HepG2 (cell line): Measurements from ENCODE around the gene CAPN12. TPM values are rescaled to one million over a fixed set of nuclear protein-coding genes. Genes with fewer than 3 reads are reported as not detected.
A peak's percentile ranks its signal among the peaks of the same experiment; 100 is the strongest.

Experiments used
- ATF2 ChIP-seq: sonication (generic); formaldehyde crosslinking; IDR thresholded peaks from 2 replicates; pipeline ENCODE4 v1.4.0; 2020; ENCODE audit warnings: missing genetic modification reagents
- FOXJ3 ChIP-seq: sonication (generic); formaldehyde crosslinking; IDR thresholded peaks from 2 replicates; pipeline ENCODE4 v1.4.0; 2020; ENCODE audit warnings: missing genetic modification reagents, mild to moderate bottlenecking, borderline replicate concordance
- FOXK1 ChIP-seq: sonication (generic); formaldehyde crosslinking; IDR thresholded peaks from 2 replicates; pipeline ENCODE4 v1.4.0; 2020; ENCODE audit warnings: low read depth, missing genetic modification reagents, borderline replicate concordance
- GLMP ChIP-seq: sonication (generic); formaldehyde crosslinking; IDR thresholded peaks from 2 replicates; pipeline ENCODE4 v1.9.0; 2021; ENCODE audit warnings: missing genetic modification reagents, mild to moderate bottlenecking, borderline replicate concordance
- GPBP1L1 ChIP-seq: sonication (generic); formaldehyde crosslinking; IDR thresholded peaks from 2 replicates; pipeline ENCODE4 v1.5.0; 2020; ENCODE audit warnings: mild to moderate bottlenecking, missing genetic modification reagents
- HNRNPUL1 ChIP-seq: fragments of 200-400 bp; formaldehyde crosslinking; IDR thresholded peaks from 2 replicates; pipeline ENCODE4 v1.6.1; 2017; ENCODE audit warnings: low read depth, mild to moderate bottlenecking, low read length, moderate library complexity
- KLF11 ChIP-seq: IDR thresholded peaks from 2 replicates; pipeline ENCODE4 v1.6.1; 2016; ENCODE audit warnings: missing compliant biosample characterization
- MIXL1 ChIP-seq: IDR thresholded peaks from 2 replicates; pipeline ENCODE4 v1.6.1; 2016
- PHF21A ChIP-seq: sonication (generic); formaldehyde crosslinking; IDR thresholded peaks from 2 replicates; pipeline ENCODE4 v1.5.0; 2020; ENCODE audit warnings: mild to moderate bottlenecking, missing genetic modification reagents
- RELA ChIP-seq: sonication (generic); formaldehyde crosslinking; IDR thresholded peaks from 2 replicates; pipeline ENCODE4 v1.4.0; 2020; ENCODE audit warnings: missing genetic modification reagents
- TBX2 ChIP-seq: sonication (generic); formaldehyde crosslinking; IDR thresholded peaks from 2 replicates; pipeline ENCODE4 v1.5.0; 2020; ENCODE audit warnings: missing genetic modification reagents, mild to moderate bottlenecking, borderline replicate concordance
- ZBTB25 ChIP-seq: IDR thresholded peaks from 2 replicates; pipeline ENCODE4 v1.6.1; 2018; ENCODE audit warnings: missing genetic modification reagents
- ZBTB7A ChIP-seq: sonication (generic); formaldehyde crosslinking; IDR thresholded peaks from 2 replicates; pipeline ENCODE4 v1.8.0; 2022; ENCODE audit warnings: mild to moderate bottlenecking, missing genetic modification reagents
- ZFY ChIP-seq: sonication (generic); formaldehyde crosslinking; IDR thresholded peaks from 2 replicates; pipeline ENCODE4 v1.4.0; 2020; ENCODE audit warnings: missing genetic modification reagents
- ZHX1 ChIP-seq: sonication (generic); formaldehyde crosslinking; IDR thresholded peaks from 2 replicates; pipeline ENCODE4 v1.8.1; 2022; ENCODE audit warnings: low read depth, mild to moderate bottlenecking, missing genetic modification reagents
- ZKSCAN8 ChIP-seq: IDR thresholded peaks from 2 replicates; pipeline ENCODE4 v1.6.1; 2016; ENCODE audit warnings: borderline replicate concordance, missing genetic modification reagents, missing compliant biosample characterization
- ZNF629 ChIP-seq: sonication (generic); formaldehyde crosslinking; conservative IDR thresholded peaks from 2 replicates; pipeline ENCODE4 v1.5.0; 2020; ENCODE audit warnings: missing genetic modification reagents
- ZNF704 ChIP-seq: sonication (generic); formaldehyde crosslinking; IDR thresholded peaks from 2 replicates; pipeline ENCODE4 v1.8.1; 2023; ENCODE audit warnings: mild to moderate bottlenecking, inconsistent platforms, moderate library complexity, missing genetic modification reagents, borderline replicate concordance
- ZNF777 ChIP-seq: sonication (generic); formaldehyde crosslinking; IDR thresholded peaks from 2 replicates; pipeline ENCODE4 v1.4.0; 2020; ENCODE audit warnings: missing genetic modification reagents
- ZZZ3 ChIP-seq: sonication (generic); formaldehyde crosslinking; IDR thresholded peaks from 2 replicates; pipeline ENCODE4 v1.4.0; 2020; ENCODE audit warnings: missing genetic modification reagents, mild to moderate bottlenecking, borderline replicate concordance
- polyA plus RNA-seq, 8 experiments: library from polyadenylated mRNA; depleted of rRNA in 3 of 8; stranded (reverse) in 7 of 8; unstranded in 1 of 8; fragments of >200 nt; fragmentation: Illumina TruSeq in 4 of 8; extraction: Trizol in 4 of 8; gene quantifications; 2 replicates each; pipeline versions ENCODE4 v1.2.1 to v1.2.3, GENCODE V29; 2011 to 2016; ENCODE audit warnings: low read depth in 4 of 8, missing spikeins in 1 of 8, mixed read lengths in 1 of 8; ENCODE audit not compliant: insufficient read depth in 1 of 8
- total RNA-seq, 5 experiments: library from RNA; depleted of rRNA; stranded (reverse); fragments of >200 nt; fragmentation: Illumina TruSeq; extraction: Trizol; gene quantifications; 2 replicates each; pipeline ENCODE4 v1.2.3, GENCODE V29; 2016; ENCODE audit warnings: low read depth in 1 of 5

CAPN12 gene
- total and polyA plus RNA-seq, 2 of the 13 experiments (the other 11 are each of a cell fraction or from before 2014, with no cell fraction given), result 1.6 to 13.6 TPM

GRCh38 chr19:38721979-38722773 is 22.1 kb downstream of the CAPN12 start (continued):
- TF ChIP-seq KLF11 (CRISPR knock-in tag), result no peak
- no peak for TF ChIP-seq ZHX1 (CRISPR knock-in tag)
- no peak for TF ChIP-seq GLMP
- peak; percentile 14; the same call in 1 of the 2 replicates for TF ChIP-seq FOXK1 (CRISPR knock-in tag)
- peak; percentile 83; the same call in 1 of the 2 replicates for TF ChIP-seq MIXL1 (CRISPR knock-in tag)
- TF ChIP-seq ZFY (CRISPR knock-in tag), result peak; percentile 82
- TF ChIP-seq ZBTB7A (CRISPR knock-in tag), result peak; percentile 67
- no peak for TF ChIP-seq RELA (CRISPR knock-in tag)
- TF ChIP-seq ZZZ3 (CRISPR knock-in tag), result no peak
- TF ChIP-seq ZNF629 (CRISPR knock-in tag), result 0 out of 2 replicates have a peak, but pooled peaks have one; percentile 16
- no peak for TF ChIP-seq ZNF704
- TF ChIP-seq FOXJ3 (CRISPR knock-in tag), result no peak
- no peak for TF ChIP-seq GPBP1L1 (CRISPR knock-in tag)
- TF ChIP-seq ATF2 (CRISPR knock-in tag), result peak; percentile 50; the same call in 1 of the 2 replicates
- 0 out of 2 replicates have a peak, but pooled peaks have one; percentile 37 for TF ChIP-seq ZBTB25 (CRISPR knock-in tag)
- peak; percentile 81 for TF ChIP-seq TBX2 (CRISPR knock-in tag)
- TF ChIP-seq ZNF777 (CRISPR knock-in tag), result no peak
- no peak for TF ChIP-seq ZKSCAN8 (CRISPR knock-in tag)
- TF ChIP-seq HNRNPUL1, result no peak
- TF ChIP-seq PHF21A (CRISPR knock-in tag), result peak; percentile 99
